Pancreas (tissue), 10 donors: ENCODE data around the gene BHLHA15. TPM values are rescaled to one million over a fixed set of nuclear protein-coding genes. Genes with fewer than 3 reads are reported as not detected.

Experiments used
- ATAC-seq, 4 donors: fragments of 200-7000 bp; cut with Tn5 transposase; one replicate each; pipeline versions ENCODE4 v1.8.0 to v1.9.1; 2020; ENCODE audit warnings: mild to moderate bottlenecking in 4 of 4, moderate library complexity in 4 of 4
- DNase-seq, 6 donors: peaks; one replicate each; pipeline ENCODE4 v3.0.0-alpha.2; 2020
- FAIRE-seq: peaks from 2 replicates; lab custom pipeline; 2012; peaks lifted over from hg19 to GRCh38; lab: Jason Lieb, UNC
- H3K27ac ChIP-seq, 4 donors: fragments of 200-600 bp; sonication (generic); 1 replicate in 3 of 4; 2 replicates in 1 of 4; pipeline versions ENCODE4 v1.5.0 to v1.8.0; 2020
- H3K27me3 ChIP-seq, 4 donors: fragments of 200-600 bp; one replicate each; pipeline ENCODE4 v1.8.0; 2021
- H3K36me3 ChIP-seq, 3 donors: fragments of 200-600 bp; sonication (generic) in 1 of 3; one replicate each; pipeline versions ENCODE4 v1.5.0 to v1.8.0; 2020 to 2021
- H3K4me1 ChIP-seq, 3 donors: fragments of 200-600 bp; one replicate each; pipeline ENCODE4 v1.8.0; 2021
- H3K4me3 ChIP-seq, 4 donors: fragments of 200-600 bp; sonication (generic) in 2 of 4; one replicate each; pipeline versions ENCODE4 v1.5.0 to v1.8.0; 2020 to 2021
- H3K9me3 ChIP-seq, 4 donors: fragments of 200-600 bp; one replicate each; pipeline ENCODE4 v1.8.0; 2021
- CTCF ChIP-seq, 4 donors: fragments of 200-600 bp; sonication (generic) in 3 of 4; IDR thresholded peaks; one replicate each; pipeline versions ENCODE4 v1.5.0 to v1.8.0; 2021; ENCODE audit warnings: antibody characterized with exemption in 4 of 4
- WGBS, 2 donors: extraction: QIAGEN DNeasy Blood & Tissue Kit; methylation state at CpG; one replicate each; pipeline ENCODE4 v1.1.7; 2013; 5-methylcytosine and 5-hydroxymethylcytosine counted together
- intact Hi-C, 3 donors: fragments of 100-400 bp; cut with DNase I; formaldehyde crosslinking; loops; one replicate each; pipeline versions ENCODE4 v1.11.1 to v1.14.2; 2022
- polyA plus RNA-seq, 2 donors: library from polyadenylated mRNA; stranded (reverse); fragments of 200-250 nt; gene quantifications; one replicate each; pipeline ENCODE4 v1.2.3, GENCODE V29; 2013
- total RNA-seq, 6 donors: library from RNA; stranded (reverse); fragmentation: NEBNext Ultra II Directional in 4 of 6; extraction: Animal tissue kit (Norgen Biotek cat#: 25700) in 4 of 6; gene quantifications; one replicate each; pipeline versions ENCODE4 v1.2.1 to v1.2.4, GENCODE V29; 2021 to 2023
- donor health status: healthy with polysubstance abuse.
- donor health status: DM: no; HTN: no; CAD: no; lungs with moderate emphysema.
- donor health status: DM: no; HTN: no; CAD: no.
- donor health status: control.
- donor health status: control.
- donor health status: Bipolar disorder and iron deficiency.
- donor health status: DM: yes; HTN: yes; CAD: no.
- donor health status: DM: no; HTN: no; CAD: no.
- donor health status: DM: no; HTN: no; CAD: no.
- donor health status: DM: yes; HTN: yes; CAD: no.

BHLHA15 gene
- total and polyA plus RNA-seq, 8 donors: 32.5 to 405 (median 105) TPM

DNA sequence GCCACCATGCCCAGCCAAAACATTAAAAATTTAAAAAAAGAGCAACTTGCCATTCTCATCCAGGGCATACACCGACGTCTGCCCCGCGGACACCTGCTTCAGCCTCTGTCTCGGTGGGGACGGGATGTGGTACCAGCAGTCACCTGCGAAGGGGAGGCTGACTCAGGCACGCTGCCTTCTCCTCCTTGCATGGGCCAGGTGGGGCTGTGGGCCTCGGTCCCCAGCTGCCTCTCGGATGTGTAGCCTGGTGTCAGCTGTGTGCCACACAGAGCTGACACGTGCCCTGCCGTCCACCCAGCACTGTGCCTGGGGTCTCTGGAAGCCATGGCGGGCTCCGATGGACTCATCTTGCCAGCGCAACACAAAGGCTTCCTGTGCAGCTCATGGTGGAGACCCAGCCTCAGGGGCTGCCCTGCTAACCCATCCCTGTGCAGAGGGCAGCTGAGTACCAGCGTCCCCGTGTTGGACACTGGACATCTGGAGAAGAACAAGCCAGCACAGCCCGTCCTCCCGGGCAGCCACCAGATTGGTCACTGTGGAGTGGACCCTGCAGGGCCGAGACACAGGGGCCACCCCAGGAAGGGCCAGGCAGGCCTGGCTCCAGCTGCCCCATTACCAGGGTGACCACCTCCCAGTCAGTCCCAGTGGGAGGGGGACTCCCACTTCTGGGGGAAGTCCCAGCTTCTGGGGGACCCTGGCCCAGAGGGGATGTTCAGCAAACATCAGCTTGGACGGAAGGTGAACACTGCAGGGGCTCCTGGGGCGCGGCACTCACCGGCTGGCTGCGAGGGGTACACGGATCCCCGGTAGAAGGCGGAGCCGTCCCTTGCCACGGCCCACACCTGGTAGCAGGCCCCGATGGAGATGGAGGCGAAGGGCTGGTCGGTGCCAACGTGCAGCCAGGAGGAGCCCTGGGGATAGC is 10.6 kb downstream of the BHLHA15 start:
- ATAC-seq: no peak
- intact Hi-C loops: no loop called here
- H3K4me3 ChIP-seq: no peak overlapping the region
- peak in 4 of 6 donors; percentile 13 to 72 (median 42) for DNase-seq
- TF ChIP-seq CTCF (IDR thresholded peaks at IDR 0.05): no peak
- 95 to 97% methylated on average over 34 of the region's 34 CpGs for WGBS, 2 donors
- no peaks in the 10 kb centered on the region for H3K27me3 ChIP-seq
- FAIRE-seq: no peak
- no peak overlapping the region for H3K27ac ChIP-seq
- no peaks in the 10 kb centered on the region for H3K36me3 ChIP-seq
- peaks cover 5 to 17% (median 6%) of the 10 kb centered on the region in 3 donors for H3K4me1 ChIP-seq
- H3K9me3 ChIP-seq: no peaks in the 10 kb centered on the region

- no peak for ATAC-seq
- intact Hi-C loops: no loop called here
- peak in 4 of 6 donors; percentile 11 to 83 (median 44) for DNase-seq
- H3K27me3 ChIP-seq: no peaks in the 10 kb centered on the region
- H3K9me3 ChIP-seq: no peaks in the 10 kb centered on the region
- H3K36me3 ChIP-seq: no peaks in the 10 kb centered on the region
- FAIRE-seq: no peak
- peaks cover 5 to 12% (median 5%) of the 10 kb centered on the region in 3 donors for H3K4me1 ChIP-seq
- 94 to 96% methylated on average over 28 to 30 of the region's 30 CpGs for WGBS, 2 donors
- TF ChIP-seq CTCF (IDR thresholded peaks at IDR 0.05): no peak
- no peak overlapping the region for H3K27ac ChIP-seq
- H3K4me3 ChIP-seq: no peak overlapping the region
Observed at GRCh38 chr7:98222533-98223195, 11.4 kb downstream of the BHLHA15 start.

- intact Hi-C loops: no loop called here
- Histone ChIP-seq H3K36me3 (no peaks in the 10 kb centered on the region), H3K9me3 (no peaks in the 10 kb centered on the region), H3K27ac (no peak overlapping the region), H3K4me3 (no peak overlapping the region), H3K27me3 (no peaks in the 10 kb centered on the region), H3K4me1 (peaks cover 4 to 6% (median 6%) of the 10 kb centered on the region in 3 donors)
- ATAC-seq (no peak), FAIRE-seq (no peak), DNase-seq (peak in 4 of 6 donors; percentile 7 to 37 (median 20))
- WGBS, 2 donors: 82 to 83% methylated on average over 13 to 15 of the region's 15 CpGs
- no peak for TF ChIP-seq CTCF (IDR thresholded peaks at IDR 0.05)
Observed at GRCh38 chr7:98223351-98223897, 12.2 kb downstream of the BHLHA15 start.

- DNase-seq: peak in 3 of 6 donors; percentile 25 to 79 (median 54)
- H3K36me3 ChIP-seq: no peaks in the 10 kb centered on the region
Observed at GRCh38 chr7:98223898-98224700, 12.9 kb downstream of the BHLHA15 start.

More at GRCh38 chr7:98223898-98224700, 12.9 kb downstream of the BHLHA15 start:
- Histone ChIP-seq H3K27me3 (no peaks in the 10 kb centered on the region), H3K27ac (no peak overlapping the region), H3K4me3 (no peak overlapping the region), H3K9me3 (no peaks in the 10 kb centered on the region), H3K4me1 (peaks cover under 1 to 8% (median 4%) of the 10 kb centered on the region in 3 donors)
- intact Hi-C loops: no loop called here
- TF ChIP-seq CTCF (IDR thresholded peaks at IDR 0.05): no peak
- no peak for ATAC-seq
- 91 to 93% methylated on average over 19 to 21 of the region's 21 CpGs for WGBS, 2 donors
- no peak for FAIRE-seq
